Keratinocyte (primary cell): Measurements from ENCODE around the gene KIF5A.

ENCODE experiments used
- CTCF ChIP-seq, 3 experiments: IDR thresholded peaks in 1 of 3; conservative IDR thresholded peaks in 1 of 3; optimal IDR thresholded peaks in 1 of 3; 2 replicates in 2 of 3; 3 replicates in 1 of 3; pipeline versions ENCODE3 to v1.5.1; 2011; ENCODE audit warnings: low read length in 3 of 3, mild to moderate bottlenecking in 3 of 3, moderate library complexity in 2 of 3, control low read depth in 1 of 3, inconsistent platforms in 1 of 3; ENCODE audit not compliant: insufficient read depth in 2 of 3; ENCODE audit errors: extremely low read depth in 1 of 3
- EZH2 ChIP-seq: IDR thresholded peaks from one replicate; pipeline ENCODE4 v1.6.1; 2012; ENCODE audit warnings: inconsistent platforms, mild to moderate bottlenecking, low read length, moderate library complexity

DNA sequence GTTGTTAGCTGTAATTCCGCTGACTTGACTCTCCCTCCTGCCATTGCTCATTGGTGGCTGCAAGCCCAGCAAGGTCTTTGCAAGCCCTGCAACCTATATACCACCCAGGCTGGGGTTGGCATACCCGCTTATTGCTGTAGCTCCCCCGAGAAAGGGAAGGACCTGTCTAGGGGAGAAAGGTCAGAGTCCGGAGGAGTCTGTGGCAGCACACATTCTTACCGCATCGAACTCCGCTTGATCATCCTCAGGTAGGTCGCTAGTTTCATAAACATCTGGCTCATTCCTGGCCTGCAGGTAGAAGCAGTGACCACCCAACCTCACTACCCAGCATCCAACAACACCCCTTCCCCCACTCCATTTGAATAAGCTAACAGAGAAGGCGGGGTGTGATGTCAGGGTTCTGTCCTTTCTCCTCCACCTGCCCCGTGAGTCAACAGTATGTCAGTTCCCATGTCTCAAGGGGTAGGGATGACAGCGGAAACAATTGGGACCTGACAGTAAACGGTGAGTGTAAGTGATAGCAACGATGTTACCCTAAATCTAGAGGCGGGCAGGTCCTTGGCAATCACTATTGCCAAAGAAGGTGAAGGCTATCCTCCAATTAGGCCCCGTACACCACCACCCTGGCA is 3.9 kb upstream of the KIF5A start:
- TF ChIP-seq EZH2 (no peak), CTCF (optimal IDR thresholded peaks at IDR 0.05 in 1 of 3, IDR thresholded peaks at IDR 0.05 in 1 of 3, conservative IDR thresholded peaks at IDR 0.05 in 1 of 3; ENCODE audit: extremely low read depth in 1 of 3, insufficient read depth in 2 of 3, low read length in 3 of 3) (no peak)
